Trophoblast cell (in vitro differentiated cells and primary cell): ENCODE results near the gene ASAP2.

Experiments
- DNase-seq, 2 donors: peaks; one replicate each; pipeline ENCODE4 v3.0.0-alpha.2; 2016
- H2AFZ ChIP-seq: 2 replicates; pipeline ENCODE4 v1.6.1; 2013; ENCODE audit warnings: low read length, moderate library complexity, mild to moderate bottlenecking; ENCODE audit not compliant: insufficient read depth, poor library complexity
- H2AK5ac ChIP-seq: 2 replicates; pipeline ENCODE4 v1.6.1; 2013; ENCODE audit warnings: mild to moderate bottlenecking, low read length
- H2BK120ac ChIP-seq: 2 replicates; pipeline ENCODE4 v1.6.1; 2013; ENCODE audit warnings: low read length, mild to moderate bottlenecking, moderate library complexity; ENCODE audit not compliant: insufficient read depth, poor library complexity
- H2BK12ac ChIP-seq: 2 replicates; pipeline ENCODE4 v1.6.1; 2013; ENCODE audit warnings: mild to moderate bottlenecking, low read length, moderate library complexity
- H2BK5ac ChIP-seq: 2 replicates; pipeline ENCODE4 v1.6.1; 2013; ENCODE audit warnings: low read length, low read depth, moderate library complexity, mild to moderate bottlenecking; ENCODE audit not compliant: poor library complexity
- H3K14ac ChIP-seq: 2 replicates; pipeline ENCODE4 v1.6.1; 2013; ENCODE audit warnings: mild to moderate bottlenecking, low read length
- H3K18ac ChIP-seq: 2 replicates; pipeline ENCODE4 v1.6.1; 2013; ENCODE audit warnings: mild to moderate bottlenecking, low read length
- H3K23ac ChIP-seq: 2 replicates; pipeline ENCODE4 v1.6.1; 2013; ENCODE audit warnings: low read length
- H3K27ac ChIP-seq: 2 replicates; pipeline ENCODE4 v1.5.1; 2013; ENCODE audit warnings: low read depth, mild to moderate bottlenecking, inconsistent platforms, low read length, moderate library complexity
- H3K27me3 ChIP-seq: 2 replicates; pipeline ENCODE4 v1.6.1; 2013; ENCODE audit warnings: inconsistent platforms, mild to moderate bottlenecking, low read length, moderate library complexity; ENCODE audit not compliant: insufficient read depth
- H3K36me3 ChIP-seq, 2 experiments: 1 replicate in 1 of 2; 2 replicates in 1 of 2; pipeline ENCODE4 v1.6.1; 2013; ENCODE audit warnings: low read length in 2 of 2, mild to moderate bottlenecking in 2 of 2, moderate library complexity in 1 of 2; ENCODE audit not compliant: insufficient read depth in 2 of 2, control insufficient read depth in 1 of 2
- H3K4ac ChIP-seq: 2 replicates; pipeline ENCODE4 v1.6.1; 2013; ENCODE audit warnings: low read depth, mild to moderate bottlenecking, low read length, moderate library complexity
- H3K4me1 ChIP-seq, 2 experiments: 1 replicate in 1 of 2; 2 replicates in 1 of 2; pipeline ENCODE4 v1.6.1; 2013; ENCODE audit warnings: low read length in 2 of 2, mild to moderate bottlenecking in 2 of 2, moderate library complexity in 1 of 2; ENCODE audit not compliant: insufficient read depth in 2 of 2, control insufficient read depth in 1 of 2
- H3K4me2 ChIP-seq: 2 replicates; pipeline ENCODE4 v1.6.1; 2013; ENCODE audit warnings: inconsistent platforms, mild to moderate bottlenecking, low read length, moderate library complexity
- H3K4me3 ChIP-seq: 2 replicates; pipeline ENCODE4 v1.5.1; 2013; ENCODE audit warnings: mild to moderate bottlenecking, low read depth, low read length, inconsistent platforms
- H3K79me1 ChIP-seq: one replicate; pipeline ENCODE4 v1.6.1; 2013; ENCODE audit warnings: low read length
- H3K79me2 ChIP-seq: 2 replicates; pipeline ENCODE4 v1.6.1; 2013; ENCODE audit warnings: low read length, mild to moderate bottlenecking; ENCODE audit not compliant: control insufficient read depth, insufficient read depth, poor library complexity
- H3K9ac ChIP-seq: 2 replicates; pipeline ENCODE4 v1.6.1; 2013; ENCODE audit warnings: mild to moderate bottlenecking, low read length
- H3K9me3 ChIP-seq: 2 replicates; pipeline ENCODE4 v1.6.1; 2013; ENCODE audit warnings: low read depth, mild to moderate bottlenecking, control low read depth, inconsistent platforms, low read length; ENCODE audit not compliant: insufficient read depth
- H4K12ac ChIP-seq: 2 replicates; pipeline ENCODE4 v1.6.1; 2013; ENCODE audit warnings: low read depth, mild to moderate bottlenecking, low read length, moderate library complexity
- H4K8ac ChIP-seq: 2 replicates; pipeline ENCODE4 v1.6.1; 2013; ENCODE audit warnings: low read depth, mild to moderate bottlenecking, low read length, moderate library complexity
- H4K91ac ChIP-seq: one replicate; pipeline ENCODE4 v1.6.1; 2013; ENCODE audit warnings: low read depth, mild to moderate bottlenecking, low read length, moderate library complexity
- WGBS: extraction: QIAGEN DNeasy Blood & Tissue Kit; methylation state at CpG from one replicate; pipeline ENCODE4 v1.1.7; 2013; ENCODE audit warnings: missing lambda C conversion rate; ENCODE audit not compliant: insufficient read length, insufficient coverage; ENCODE audit errors: extremely low coverage; 5-methylcytosine and 5-hydroxymethylcytosine counted together

The ASAP2 gene

DNA sequence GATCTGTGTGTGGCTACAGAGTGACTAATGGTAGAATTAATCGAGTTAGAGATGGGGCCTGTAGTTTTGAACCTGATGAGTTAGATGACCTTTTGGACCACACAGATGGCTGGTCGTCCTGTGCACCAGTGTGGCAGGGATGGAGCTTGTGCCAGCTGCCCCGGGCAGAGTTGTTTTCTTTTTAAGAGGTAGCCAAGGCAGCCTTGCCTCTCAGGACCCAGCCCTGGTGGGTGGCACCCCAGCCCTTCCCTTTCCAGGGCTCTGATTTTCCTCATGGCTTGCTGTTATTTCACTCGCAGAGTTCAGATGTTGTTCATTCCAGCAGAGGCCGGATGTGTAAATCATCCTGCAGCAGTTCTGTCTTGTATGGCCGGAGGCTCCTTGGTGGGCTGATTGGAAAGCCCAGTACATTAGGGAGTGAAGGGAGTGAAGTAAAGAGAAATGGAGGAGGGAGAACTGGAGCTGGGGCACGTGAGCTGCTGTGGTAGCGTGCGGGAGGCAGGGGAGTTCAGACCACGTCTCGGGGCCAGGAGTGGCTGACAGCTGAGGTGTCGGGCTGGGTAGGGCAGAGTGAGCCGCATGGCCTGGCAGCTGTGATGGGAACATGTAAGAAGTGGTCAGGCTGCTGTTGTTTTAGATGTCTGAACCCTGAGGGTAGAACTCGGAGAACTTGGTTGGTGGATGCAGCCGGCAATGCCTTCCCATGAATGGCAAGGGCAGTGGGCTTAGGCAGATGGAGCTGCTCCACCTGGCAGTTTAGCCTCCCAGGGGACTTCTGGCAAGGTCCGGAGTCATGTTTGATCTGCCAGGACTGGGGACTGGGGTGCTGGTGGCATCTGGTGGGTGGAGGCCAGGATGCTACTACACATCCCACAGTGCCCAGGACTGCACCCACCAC lies 28.8 kb downstream of the ASAP2 start:
- Histone ChIP-seq H3K27ac (peak overlapping the region; percentile 46), H3K23ac (no peak overlapping the region), H3K4me3 (no peak overlapping the region), H3K27me3 (no peaks in the 10 kb centered on the region), H2BK12ac (peak overlapping the region; percentile 42), H3K18ac (peak overlapping the region; percentile 54), H2AK5ac (peak overlapping the region; percentile 16), H2AFZ (peak overlapping the region; percentile 24), H3K4me1 (peaks cover 44 to 52% of the 10 kb centered on the region in 2 experiments), H3K9ac (no peak overlapping the region), H3K4me2 (no peak overlapping the region), H4K8ac (no peak overlapping the region), H4K12ac (no peak overlapping the region), H3K9me3 (peaks cover 4% of the 10 kb centered on the region), H4K91ac (peak overlapping the region; percentile 1), H3K79me2 (peaks cover 8% of the 10 kb centered on the region), H3K14ac (peak overlapping the region; percentile 37), H3K36me3 (no peaks in the 10 kb centered on the region), H3K4ac (peak overlapping the region; percentile 17), H2BK120ac (peak overlapping the region; percentile 69), H2BK5ac (peak overlapping the region; percentile 21), H3K79me1 (peaks cover 25% of the 10 kb centered on the region)
- no CpG with 5 or more reads among the region's 16 CpGs for whole genome bisulfite sequencing
- DNase-seq = peak in 1 of 2 donors; percentile 17

DNA sequence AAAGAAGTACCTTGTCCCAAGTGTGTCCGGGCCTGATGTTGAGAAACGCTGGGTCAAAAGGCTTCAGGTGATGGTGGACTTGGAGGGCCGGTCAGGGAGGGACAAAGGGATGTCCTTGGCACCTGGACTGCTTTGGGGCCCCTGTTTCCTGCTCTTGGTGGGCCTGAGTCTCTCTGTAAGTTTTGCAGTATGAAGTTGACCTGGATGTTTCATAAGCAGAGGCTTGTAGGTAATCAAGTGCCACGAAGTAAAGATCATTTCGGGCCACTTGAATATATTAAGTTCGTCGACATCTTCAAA lies 29.4 kb downstream of the ASAP2 start:
- H3K36me3 ChIP-seq = no peaks in the 10 kb centered on the region
- H3K18ac ChIP-seq = peak overlapping the region; percentile 54
- peaks cover 8% of the 10 kb centered on the region for H3K79me2 ChIP-seq
- H3K4me3 ChIP-seq = no peak overlapping the region
- H4K91ac ChIP-seq = peak overlapping the region; percentile 1
- peak overlapping the region; percentile 25 for H2BK12ac ChIP-seq
- H2BK5ac ChIP-seq = no peak overlapping the region
- peaks cover 39 to 50% of the 10 kb centered on the region in 2 experiments for H3K4me1 ChIP-seq
- no peaks in the 10 kb centered on the region for H3K27me3 ChIP-seq
- WGBS = no CpG with 5 or more reads among the region's 7 CpGs
- no peak for DNase-seq
- no peak overlapping the region for H2AFZ ChIP-seq
- no peak overlapping the region for H2AK5ac ChIP-seq
- H4K12ac ChIP-seq = no peak overlapping the region
- peaks cover 25% of the 10 kb centered on the region for H3K79me1 ChIP-seq
- H3K14ac ChIP-seq = no peak overlapping the region
- H3K9me3 ChIP-seq = peaks cover 4% of the 10 kb centered on the region
- no peak overlapping the region for H3K23ac ChIP-seq
- no peak overlapping the region for H3K9ac ChIP-seq
- no peak overlapping the region for H3K27ac ChIP-seq
- H3K4me2 ChIP-seq = no peak overlapping the region
- peak overlapping the region; percentile 17 for H3K4ac ChIP-seq
- no peak overlapping the region for H4K8ac ChIP-seq
- H2BK120ac ChIP-seq = no peak overlapping the region

DNA sequence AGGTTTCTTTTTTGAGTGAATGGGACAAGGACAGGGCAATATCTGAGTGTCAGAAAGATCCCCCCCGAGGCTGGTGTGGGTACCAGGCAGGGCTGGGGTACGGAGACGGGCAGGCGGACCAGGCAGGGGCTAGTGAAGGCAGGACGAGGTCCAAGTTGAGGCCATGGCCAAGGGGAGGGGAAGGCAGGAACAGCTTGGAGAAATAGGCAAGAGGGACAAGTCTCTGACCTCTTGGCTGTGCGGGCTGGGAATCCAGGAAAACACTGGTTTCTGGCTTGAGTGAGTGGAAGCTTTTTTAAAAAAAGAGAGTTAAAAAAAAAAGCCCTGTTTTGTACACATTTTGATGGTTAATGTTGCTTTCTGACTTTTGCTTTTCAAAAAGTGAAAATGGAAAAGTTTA lies 30.3 kb downstream of the ASAP2 start:
- Histone ChIP-seq H3K79me1 (peaks cover 21% of the 10 kb centered on the region), H3K4me1 (peaks cover 32 to 41% of the 10 kb centered on the region in 2 experiments), H3K18ac (peak overlapping the region; percentile 57), H3K9me3 (peaks cover 2% of the 10 kb centered on the region), H3K4ac (peak overlapping the region; percentile 19), H3K4me2 (no peak overlapping the region), H4K91ac (no peak overlapping the region), H2AFZ (no peak overlapping the region), H3K27me3 (no peaks in the 10 kb centered on the region), H3K9ac (no peak overlapping the region), H2AK5ac (peak overlapping the region; percentile 70), H3K36me3 (no peaks in the 10 kb centered on the region), H2BK12ac (peak overlapping the region; percentile 63), H3K79me2 (peaks cover 8% of the 10 kb centered on the region), H3K14ac (peak overlapping the region; percentile 21), H2BK5ac (no peak overlapping the region), H4K12ac (no peak overlapping the region), H3K23ac (no peak overlapping the region), H3K4me3 (no peak overlapping the region), H3K27ac (no peak overlapping the region), H4K8ac (no peak overlapping the region), H2BK120ac (peak overlapping the region; percentile 2)
- no CpG with 5 or more reads among the region's 6 CpGs for WGBS
- DNase-seq = no peak

- Histone ChIP-seq H3K4ac (no peak overlapping the region), H3K4me2 (no peak overlapping the region), H2BK5ac (no peak overlapping the region), H3K18ac (no peak overlapping the region), H3K23ac (no peak overlapping the region), H3K79me2 (peaks cover 8% of the 10 kb centered on the region), H2BK12ac (no peak overlapping the region), H3K36me3 (peaks cover 0 to 3% of the 10 kb centered on the region in 2 experiments), H3K9me3 (peaks cover 2% of the 10 kb centered on the region), H3K27ac (no peak overlapping the region), H3K4me1 (peaks cover 30 to 39% of the 10 kb centered on the region in 2 experiments), H3K79me1 (peaks cover 15% of the 10 kb centered on the region), H3K4me3 (no peak overlapping the region), H4K12ac (no peak overlapping the region), H3K27me3 (no peaks in the 10 kb centered on the region), H2BK120ac (no peak overlapping the region), H4K91ac (no peak overlapping the region), H4K8ac (no peak overlapping the region), H3K9ac (no peak overlapping the region), H2AFZ (no peak overlapping the region), H3K14ac (no peak overlapping the region), H2AK5ac (no peak overlapping the region)
- no peak for DNase-seq
- no CpG with 5 or more reads among the region's 5 CpGs for WGBS
These were observed 31.2 kb downstream of the ASAP2 start for GRCh38 chr2:9237831-9238230.
